Epithelial cell of proximal tubule (primary cell): ENCODE results near the gene KLHDC7B. TPM values are rescaled to one million over a fixed set of nuclear protein-coding genes. Genes with fewer than 3 reads are reported as not detected.
"Not testable (repeated sequence)": the region's sequence is repeated elsewhere in the genome, so short reads cannot be mapped to it uniquely, and the experiment has no call there.

Experiments
- DNase-seq: peaks from one replicate; pipeline ENCODE4 v3.0.0-alpha.2; 2011; ENCODE audit warnings: low read depth
- H3K4me3 ChIP-seq: 2 replicates; pipeline ENCODE4 v1.5.1; 2011; ENCODE audit warnings: low read depth, mild to moderate bottlenecking, low read length
- total RNA-seq: library from RNA; depleted of rRNA; stranded (reverse); fragments of >200 nt; gene quantifications from 2 replicates; pipeline ENCODE4 v1.2.3, GENCODE V29; 2015
- TF ChIP-seq, protein P1 (sequence below): conservative IDR thresholded peaks from 2 replicates; pipeline ENCODE4 v1.5.1; 2012; ENCODE audit warnings: low read depth, mild to moderate bottlenecking, low read length

Gene KLHDC7B
- total RNA-seq, 1 donor from 2014 or later = not detected

DNA sequence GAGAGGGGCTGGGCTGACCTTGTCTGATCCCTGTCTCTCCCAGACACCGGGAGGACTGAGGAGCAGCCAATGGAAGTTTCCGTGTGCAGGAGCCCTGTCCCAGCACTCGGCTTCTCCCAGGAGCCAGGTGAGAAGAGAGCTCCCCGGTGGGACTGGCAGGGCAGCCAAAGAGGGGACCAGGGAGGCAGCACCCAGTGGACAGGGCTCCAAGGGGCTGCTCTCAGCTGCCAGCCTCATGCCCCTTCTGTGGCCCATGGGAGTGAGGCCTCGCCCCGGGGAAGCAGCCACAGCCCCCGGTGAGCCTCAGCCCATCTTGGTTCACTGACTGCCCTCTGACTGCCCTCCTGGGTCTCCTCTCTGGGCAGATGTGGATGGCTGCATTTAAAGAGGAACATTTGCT is 27.1 kb upstream of the KLHDC7B start:
- DNase-seq = no peak
- TF ChIP-seq, protein P1, sequence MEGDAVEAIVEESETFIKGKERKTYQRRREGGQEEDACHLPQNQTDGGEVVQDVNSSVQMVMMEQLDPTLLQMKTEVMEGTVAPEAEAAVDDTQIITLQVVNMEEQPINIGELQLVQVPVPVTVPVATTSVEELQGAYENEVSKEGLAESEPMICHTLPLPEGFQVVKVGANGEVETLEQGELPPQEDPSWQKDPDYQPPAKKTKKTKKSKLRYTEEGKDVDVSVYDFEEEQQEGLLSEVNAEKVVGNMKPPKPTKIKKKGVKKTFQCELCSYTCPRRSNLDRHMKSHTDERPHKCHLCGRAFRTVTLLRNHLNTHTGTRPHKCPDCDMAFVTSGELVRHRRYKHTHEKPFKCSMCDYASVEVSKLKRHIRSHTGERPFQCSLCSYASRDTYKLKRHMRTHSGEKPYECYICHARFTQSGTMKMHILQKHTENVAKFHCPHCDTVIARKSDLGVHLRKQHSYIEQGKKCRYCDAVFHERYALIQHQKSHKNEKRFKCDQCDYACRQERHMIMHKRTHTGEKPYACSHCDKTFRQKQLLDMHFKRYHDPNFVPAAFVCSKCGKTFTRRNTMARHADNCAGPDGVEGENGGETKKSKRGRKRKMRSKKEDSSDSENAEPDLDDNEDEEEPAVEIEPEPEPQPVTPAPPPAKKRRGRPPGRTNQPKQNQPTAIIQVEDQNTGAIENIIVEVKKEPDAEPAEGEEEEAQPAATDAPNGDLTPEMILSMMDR = no peak

DNA sequence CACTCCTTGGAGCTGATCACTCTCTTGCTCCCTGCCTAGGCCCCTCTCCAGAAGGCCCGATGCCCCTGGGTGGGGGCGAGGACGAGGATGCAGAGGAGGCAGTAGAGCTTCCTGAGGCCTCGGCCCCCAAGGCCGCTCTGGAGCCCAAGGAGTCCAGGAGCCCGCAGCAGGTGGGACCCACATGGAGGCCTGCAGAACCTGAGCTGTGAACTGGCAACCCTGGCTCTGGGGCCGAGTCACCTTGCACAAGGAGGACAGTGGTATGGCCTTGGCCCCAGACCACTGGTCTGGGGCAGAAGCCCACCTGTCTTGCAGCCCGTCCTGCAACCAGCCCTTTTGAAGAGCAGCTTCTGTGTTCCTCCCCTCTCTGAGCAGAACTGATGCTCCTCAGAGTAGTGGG is 26.5 kb upstream of the KLHDC7B start:
- no peak for DNase-seq
- TF ChIP-seq, protein P1 = no peak
- H3K4me3 ChIP-seq = no peak overlapping the region

More for the DNA sequence above, 27.1 kb upstream of the KLHDC7B start:
- no peak overlapping the region for H3K4me3 ChIP-seq

DNA sequence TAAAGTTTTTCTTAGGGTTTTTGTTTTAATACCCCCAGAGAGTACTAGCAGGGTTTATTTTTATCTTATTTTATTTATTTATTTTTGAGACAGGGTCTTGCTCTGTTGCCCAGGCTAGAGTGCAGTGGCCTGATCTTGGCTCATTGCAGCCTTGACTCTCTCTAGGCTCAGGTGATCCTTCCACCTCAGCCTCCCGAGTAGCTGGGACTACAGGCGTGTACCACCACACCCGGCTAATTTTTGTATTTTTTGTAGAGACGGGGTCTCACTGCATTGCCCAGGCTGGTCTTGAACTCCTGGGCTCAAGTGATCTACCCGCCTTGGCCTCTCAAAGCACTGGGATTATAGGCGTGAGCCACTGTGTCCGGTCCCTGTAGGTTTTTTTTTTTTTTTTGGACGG is 25.5 kb upstream of the KLHDC7B start:
- not testable (repeated sequence) for H3K4me3 ChIP-seq, DNase-seq

DNA sequence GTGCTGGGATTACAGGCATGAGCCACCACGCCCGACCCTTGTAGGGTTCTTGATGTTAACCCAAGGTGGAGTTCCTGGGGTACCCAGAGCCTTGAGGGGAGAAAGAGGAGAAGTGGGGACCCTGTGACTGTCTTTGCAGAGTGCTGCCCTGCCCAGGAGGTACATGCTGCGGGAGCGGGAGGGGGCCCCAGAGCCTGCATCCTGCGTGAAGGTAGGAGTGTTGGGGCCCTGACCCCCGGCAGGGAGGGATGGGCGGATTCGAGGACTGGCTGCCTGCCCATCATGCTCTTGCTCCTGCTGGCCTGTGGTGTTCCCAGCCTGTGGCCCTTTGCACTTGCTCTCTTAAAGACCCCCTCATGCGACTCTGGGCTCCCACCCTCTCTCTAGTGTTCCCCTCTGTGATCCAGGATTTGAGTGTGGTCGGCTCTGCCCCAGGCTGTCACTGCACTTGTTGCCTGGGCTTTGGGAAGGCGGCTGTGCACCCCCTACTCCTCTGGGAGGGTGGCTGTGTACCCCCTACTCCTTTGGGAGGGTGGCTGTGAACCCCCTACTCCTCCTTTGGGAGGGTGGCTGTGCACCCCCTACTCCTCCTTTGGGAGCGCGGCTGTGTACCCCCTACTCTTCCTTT is 24.8 kb upstream of the KLHDC7B start:
- DNase-seq = no peak
- H3K4me3 ChIP-seq = no peak overlapping the region
- TF ChIP-seq, protein P1 = no peak

DNA sequence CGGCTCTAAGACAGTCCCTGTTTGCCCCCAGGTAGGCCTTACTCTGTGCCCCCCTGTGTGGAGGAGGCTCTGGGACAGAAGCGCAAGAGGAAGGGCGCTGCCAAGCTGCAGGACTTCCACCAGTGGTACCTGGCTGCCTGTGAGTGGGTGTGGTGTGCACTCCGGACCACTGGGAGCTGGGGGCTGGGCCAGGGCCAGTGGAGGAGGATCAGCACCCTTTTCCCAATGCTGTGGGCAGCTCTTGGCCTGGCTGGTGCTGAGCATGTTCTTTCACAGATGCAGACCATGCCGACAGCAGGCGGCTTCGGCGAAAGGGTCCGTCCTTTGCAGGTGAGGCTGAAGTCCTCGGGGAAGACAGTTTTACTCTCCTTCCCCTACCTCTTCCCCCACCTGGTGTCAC is 24.0 kb upstream of the KLHDC7B start:
- H3K4me3 ChIP-seq = no peak overlapping the region
- TF ChIP-seq, protein P1 = no peak
- no peak for DNase-seq

DNA sequence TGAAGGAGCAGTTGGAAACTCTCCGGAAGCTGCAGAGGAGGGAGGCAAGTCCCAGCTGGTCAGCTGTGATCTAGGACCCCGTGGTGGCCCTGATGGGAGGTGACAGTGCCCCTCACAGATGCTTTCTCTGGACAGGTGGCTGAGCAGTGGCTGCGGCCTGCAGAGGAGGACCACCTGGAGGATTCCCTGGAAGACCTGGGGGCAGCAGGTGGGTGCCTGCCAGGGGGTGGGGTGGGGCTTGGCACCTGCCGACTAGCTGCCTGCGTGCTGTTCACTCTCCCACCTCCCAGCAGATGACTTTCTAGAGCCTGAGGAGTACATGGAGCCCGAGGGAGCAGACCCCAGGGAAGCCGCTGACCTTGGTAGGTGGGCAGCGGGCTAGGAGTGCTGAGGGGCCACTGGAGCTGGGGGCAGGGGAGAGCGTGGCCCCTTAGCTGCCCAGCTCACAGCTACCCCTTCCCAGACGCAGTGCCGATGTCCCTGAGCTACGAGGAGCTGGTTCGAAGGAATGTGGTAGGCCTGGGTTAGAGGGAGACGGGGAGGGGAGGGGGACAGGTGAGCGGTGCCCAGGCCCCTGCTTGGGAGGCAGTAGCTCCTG is 23.4 kb upstream of the KLHDC7B start:
- DNase-seq = no peak
- TF ChIP-seq, protein P1 = no peak
- H3K4me3 ChIP-seq = no peak overlapping the region

DNA sequence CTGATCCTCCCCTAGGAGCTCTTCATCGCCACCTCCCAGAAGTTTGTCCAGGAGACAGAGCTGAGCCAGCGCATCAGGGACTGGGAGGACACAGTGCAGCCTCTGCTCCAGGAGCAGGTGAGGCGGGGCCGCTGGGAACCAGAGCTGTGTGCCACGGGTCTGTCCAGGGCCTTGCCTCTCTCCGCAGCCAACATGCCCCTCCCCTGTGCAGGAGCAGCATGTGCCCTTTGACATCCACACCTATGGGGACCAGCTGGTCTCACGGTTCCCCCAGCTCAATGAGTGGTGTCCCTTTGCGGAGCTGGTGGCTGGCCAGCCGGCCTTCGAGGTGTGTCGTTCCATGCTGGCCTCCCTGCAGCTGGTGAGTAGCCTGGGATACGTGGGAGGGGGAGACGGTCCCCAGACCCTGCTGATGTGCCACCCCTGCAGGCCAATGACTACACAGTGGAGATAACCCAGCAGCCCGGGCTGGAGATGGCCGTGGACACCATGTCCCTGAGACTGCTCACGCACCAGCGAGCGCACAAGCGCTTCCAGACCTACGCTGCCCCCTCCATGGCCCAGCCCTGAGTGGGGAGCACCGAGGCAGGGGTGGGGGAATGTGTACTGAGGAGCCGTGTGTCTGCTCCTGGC is 22.8 kb upstream of the KLHDC7B start:
- no peak for DNase-seq
- no peak overlapping the region for H3K4me3 ChIP-seq
- TF ChIP-seq, protein P1 = no peak
